Amniotic stem cell (primary cell): ENCODE data around the gene CYB561D2.
"Not testable (repeated sequence)": the region's sequence is repeated elsewhere in the genome, so short reads cannot be mapped to it uniquely, and the experiment has no call there.

Experiments used
- DNase-seq: peaks from one replicate; lab custom pipeline; 2025; lab: John Stamatoyannopoulos, UW

The CYB561D2 gene

GRCh38 chr3:50350527-50351322, at the start of gene CYB561D2, which contains the start of gene NPRL2:
Gene CYB561D2, plus strand, starts transcription at chr3:50350862. Its CDS starts 572 bp downstream, at chr3:50351434.
Gene NPRL2, minus strand, starts transcription at chr3:50350775. Its CDS starts 123 bp downstream, at chr3:50350652.
- DNase-seq = peak; percentile 77

GRCh38 chr3:50302095-50303012, 48.3 kb upstream of the CYB561D2 start:
- no peak for DNase-seq

GRCh38 chr3:50303013-50303815, 47.4 kb upstream of the CYB561D2 start, which contains the start of gene HYAL1:
Gene HYAL1, minus strand, starts transcription at chr3:50303574. Its CDS starts 618 bp downstream, at chr3:50302956.
- DNase-seq = no peak

- DNase-seq = no peak
These were observed 46.1 kb upstream of the CYB561D2 start for GRCh38 chr3:50304601-50305000.

GRCh38 chr3:50312041-50312440, 38.6 kb upstream of the CYB561D2 start:
- not testable (repeated sequence) for DNase-seq

GRCh38 chr3:50314342-50314741, 36.3 kb upstream of the CYB561D2 start:
- no peak for DNase-seq

GRCh38 chr3:50314816-50315215, 35.8 kb upstream of the CYB561D2 start:
- no peak for DNase-seq

- DNase-seq = no peak
These were observed 33.9 kb upstream of the CYB561D2 start for GRCh38 chr3:50316657-50317242.

GRCh38 chr3:50317300-50317699, 33.4 kb upstream of the CYB561D2 start:
- no peak for DNase-seq

GRCh38 chr3:50318163-50318562, 32.5 kb upstream of the CYB561D2 start:
- no peak for DNase-seq

GRCh38 chr3:50318615-50319014, 32.0 kb upstream of the CYB561D2 start:
- no peak for DNase-seq

GRCh38 chr3:50319181-50319893, 31.3 kb upstream of the CYB561D2 start:
- DNase-seq = no peak

GRCh38 chr3:50319894-50320625, 30.6 kb upstream of the CYB561D2 start:
- DNase-seq = no peak

- peak; percentile 14 for DNase-seq
These were observed 29.8 kb upstream of the CYB561D2 start for GRCh38 chr3:50320853-50321335.

GRCh38 chr3:50321336-50322114, 29.1 kb upstream of the CYB561D2 start:
- peak; percentile 81 for DNase-seq

- DNase-seq = no peak
These were observed 28.6 kb upstream of the CYB561D2 start for GRCh38 chr3:50322115-50322385.

- DNase-seq = no peak
These were observed 28.1 kb upstream of the CYB561D2 start, which contains the start of gene HYAL2 for GRCh38 chr3:50322386-50323091. Gene HYAL2, minus strand, starts transcription at chr3:50322745. Its CDS starts 2,256 bp downstream, at chr3:50320489.

GRCh38 chr3:50323092-50323600, 27.5 kb upstream of the CYB561D2 start:
- no peak for DNase-seq
